ENCODE data around the gene FAM135A.
A peak's percentile ranks its signal among the peaks of the same experiment; 100 is the strongest.
"Not testable (repeated sequence)": the region's sequence is repeated elsewhere in the genome, so short reads cannot be mapped to it uniquely, and the experiment has no call there.

The FAM135A gene

DNA sequence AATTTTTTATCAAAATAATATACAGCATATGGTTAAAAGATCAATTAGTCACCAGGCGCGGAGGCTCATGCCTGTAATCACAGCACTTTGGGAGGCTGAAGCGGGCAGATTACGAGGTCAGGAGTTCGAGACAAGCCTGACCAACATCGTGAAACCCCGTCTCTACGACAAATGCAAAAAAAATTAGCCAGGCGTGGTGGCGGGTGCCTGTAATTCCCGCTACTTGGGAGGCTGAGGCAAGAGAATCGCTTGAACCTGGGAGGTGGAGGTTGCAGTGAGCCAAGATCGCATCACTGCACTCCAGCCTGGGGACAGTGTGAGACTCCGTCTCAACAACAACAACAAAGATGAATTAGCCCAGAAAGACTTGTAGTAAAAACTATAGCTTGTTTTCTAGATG lies 46.4 kb downstream of the FAM135A start:
- not testable (repeated sequence) for DNase-seq (ENCODE audit: low spot score)

DNA sequence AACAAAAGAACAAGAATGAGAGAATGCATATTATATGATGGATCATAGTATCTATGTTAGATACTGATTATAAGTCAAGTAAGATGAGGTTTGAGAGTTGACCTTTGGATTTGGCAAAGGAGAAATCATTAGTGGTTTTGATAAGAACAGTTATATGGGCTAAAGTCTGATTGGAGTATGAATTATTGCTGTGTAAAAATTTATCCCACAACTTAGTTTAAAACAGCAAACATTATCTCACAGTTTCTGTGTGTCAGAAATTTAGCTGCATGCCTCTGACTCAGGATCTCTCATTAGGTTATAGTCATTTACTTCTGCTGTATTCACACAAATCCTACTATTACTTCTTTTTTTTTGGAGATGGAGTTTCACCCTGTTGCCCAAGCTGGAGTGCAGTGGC lies 56.7 kb downstream of the FAM135A start:
- no peak for DNase-seq (ENCODE audit: low spot score)

DNA sequence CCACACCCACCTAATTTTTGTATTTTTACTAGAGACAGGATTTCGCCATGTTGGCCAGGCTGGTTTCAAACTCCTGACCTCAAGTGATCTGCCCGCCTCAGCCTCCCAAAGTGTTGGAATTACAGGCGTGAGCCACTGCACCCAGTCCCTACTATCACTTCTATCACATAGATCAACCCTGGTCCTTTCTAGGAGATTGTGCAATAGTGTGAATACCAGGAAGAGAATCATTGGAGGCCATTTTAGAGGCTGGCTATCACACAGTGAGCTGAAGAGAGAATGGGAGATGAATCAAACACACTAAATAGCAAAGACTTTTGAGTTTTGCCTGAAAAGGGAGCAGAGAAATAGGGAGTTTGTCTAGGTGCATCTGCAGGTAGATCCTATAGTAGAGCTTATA lies 57.2 kb downstream of the FAM135A start:
- DNase-seq (ENCODE audit: low spot score) = not testable (repeated sequence)

DNA sequence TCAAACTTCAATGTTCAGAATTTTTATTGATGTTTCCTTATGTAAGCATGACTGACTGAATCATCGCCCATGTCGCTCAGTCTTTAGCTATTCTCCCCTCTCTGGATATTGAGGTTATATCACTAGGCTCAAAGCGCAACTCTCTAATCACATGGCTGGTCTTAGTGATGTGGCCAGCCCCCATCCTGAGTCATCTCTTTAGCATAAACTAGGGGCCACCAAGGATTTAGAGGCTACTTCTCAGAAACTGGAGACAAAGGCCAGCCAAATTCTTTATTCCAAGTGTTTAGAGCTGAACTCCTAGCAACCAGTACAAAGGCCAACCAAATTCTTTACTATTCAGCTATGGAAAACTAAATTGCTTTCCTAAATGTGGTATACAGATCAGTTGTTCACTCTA lies 61.4 kb downstream of the FAM135A start:
- DNase-seq (ENCODE audit: low spot score) = no peak

DNA sequence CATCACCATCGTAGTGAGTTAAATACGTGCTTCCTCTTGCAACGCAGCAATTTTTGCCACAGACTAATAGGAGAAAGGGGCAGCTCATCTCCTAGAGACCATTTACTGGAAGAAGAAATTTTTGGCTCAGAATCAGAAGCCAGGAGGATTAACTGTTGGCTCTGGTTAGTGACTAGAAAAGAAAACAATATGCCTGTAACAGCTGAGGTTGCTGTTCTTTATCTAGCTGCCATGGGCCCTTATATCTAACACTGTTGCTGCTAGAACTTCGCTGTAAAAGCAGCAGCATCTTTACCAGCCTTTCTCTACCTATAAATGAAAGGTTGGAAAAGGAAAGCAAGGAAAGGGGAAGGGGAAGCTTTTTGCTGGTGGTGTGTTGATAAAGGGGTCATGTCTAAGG lies 65.9 kb downstream of the FAM135A start:
- DNase-seq (ENCODE audit: low spot score) = no peak

DNA sequence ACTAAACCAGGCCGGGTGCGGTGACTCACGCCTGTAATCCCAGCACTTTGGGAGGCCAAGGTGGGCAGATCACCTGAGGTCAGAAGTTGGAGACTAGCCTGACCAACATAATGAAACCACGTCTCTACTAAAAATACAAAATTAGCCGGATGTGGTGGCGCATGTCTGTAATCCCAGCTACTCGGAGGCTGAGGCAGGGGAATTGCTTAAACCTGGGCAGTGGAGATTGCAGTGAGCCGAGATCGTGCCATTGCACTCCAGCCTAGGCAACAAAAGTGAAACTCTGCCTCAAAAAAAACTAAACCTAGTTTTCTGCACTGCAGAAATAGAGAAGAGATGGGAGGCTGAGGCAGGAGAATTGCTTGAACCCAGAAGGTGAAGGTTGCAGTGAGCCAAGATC lies 73.3 kb downstream of the FAM135A start:
- not testable (repeated sequence) for DNase-seq (ENCODE audit: low spot score)

DNA sequence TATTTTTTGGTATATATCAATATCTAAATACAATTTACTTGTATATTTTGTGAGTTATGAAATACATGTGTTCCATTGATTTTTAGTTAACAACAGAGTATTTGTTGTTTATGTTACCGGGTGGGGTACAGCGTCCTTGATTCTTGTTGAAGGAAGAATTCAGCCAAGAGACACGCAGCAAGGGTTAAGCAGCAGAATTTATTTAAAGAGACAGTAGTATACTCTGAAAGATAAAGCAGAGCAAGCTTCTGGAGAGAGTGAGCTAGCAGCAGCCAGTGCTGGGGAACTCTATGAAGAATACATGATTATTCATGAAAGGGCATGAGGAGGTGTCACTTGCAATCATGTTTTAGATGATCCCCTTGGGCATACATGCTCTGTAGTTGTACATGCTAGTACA lies 76.1 kb downstream of the FAM135A start:
- no peak for DNase-seq (ENCODE audit: low spot score)

DNA sequence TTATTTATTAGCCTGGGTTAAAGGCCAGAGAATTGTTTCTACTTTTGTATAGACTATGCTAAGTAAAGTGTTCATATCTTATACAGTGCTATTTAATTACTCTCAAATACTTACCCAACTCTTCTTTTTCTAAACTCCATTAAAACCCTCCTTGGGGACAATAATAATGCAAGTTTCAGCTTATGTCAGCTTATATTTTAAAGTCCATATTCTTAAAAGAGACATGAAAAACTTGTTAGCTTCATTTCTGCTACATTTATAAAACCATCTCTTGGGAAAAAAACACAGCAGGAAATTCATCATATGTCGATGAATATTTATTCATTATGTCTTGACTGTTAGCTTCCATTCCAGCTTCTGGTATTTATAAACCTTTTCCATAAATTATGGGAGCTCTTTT lies 81.5 kb downstream of the FAM135A start:
- no peak for DNase-seq (ENCODE audit: low spot score)

DNA sequence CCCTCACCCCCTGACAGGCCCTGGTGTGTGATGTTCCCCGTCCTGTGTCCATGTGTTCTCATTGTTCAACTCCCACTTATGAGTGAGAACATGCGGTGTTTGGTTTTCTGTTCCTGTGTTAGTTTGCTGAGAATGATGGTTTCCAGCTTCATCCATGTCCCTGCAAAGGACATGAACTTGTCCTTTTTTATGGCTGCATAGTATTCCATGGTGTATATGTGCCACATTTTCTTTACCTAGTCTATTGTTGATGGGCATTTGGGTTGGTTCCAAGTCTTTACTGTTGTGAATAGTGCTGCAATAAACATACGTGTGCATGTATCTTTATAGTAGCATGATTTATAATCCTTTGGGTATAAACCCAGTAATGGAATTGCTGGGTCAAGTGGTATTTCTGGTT lies 82.5 kb downstream of the FAM135A start:
- DNase-seq (ENCODE audit: low spot score) = not testable (repeated sequence)

DNA sequence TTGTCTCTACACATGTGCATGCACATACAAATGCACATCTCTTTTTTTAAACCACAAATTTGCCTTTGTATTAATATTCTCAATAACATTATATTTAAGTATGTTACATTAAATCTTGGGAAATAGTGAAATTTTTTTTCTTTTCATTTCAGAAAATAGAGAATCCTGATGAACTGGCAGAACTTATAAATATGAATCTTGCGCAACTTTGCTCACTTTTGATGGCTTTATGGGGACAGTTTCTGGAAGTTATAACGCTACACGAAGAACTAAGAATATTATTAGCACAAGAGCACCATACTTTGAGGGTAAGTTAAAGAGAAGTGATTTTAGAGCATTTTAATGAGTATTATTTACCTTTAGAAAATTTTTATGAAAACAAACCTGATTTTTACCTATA lies 89.2 kb downstream of the FAM135A start:
- no peak for DNase-seq (ENCODE audit: low spot score)

DNA sequence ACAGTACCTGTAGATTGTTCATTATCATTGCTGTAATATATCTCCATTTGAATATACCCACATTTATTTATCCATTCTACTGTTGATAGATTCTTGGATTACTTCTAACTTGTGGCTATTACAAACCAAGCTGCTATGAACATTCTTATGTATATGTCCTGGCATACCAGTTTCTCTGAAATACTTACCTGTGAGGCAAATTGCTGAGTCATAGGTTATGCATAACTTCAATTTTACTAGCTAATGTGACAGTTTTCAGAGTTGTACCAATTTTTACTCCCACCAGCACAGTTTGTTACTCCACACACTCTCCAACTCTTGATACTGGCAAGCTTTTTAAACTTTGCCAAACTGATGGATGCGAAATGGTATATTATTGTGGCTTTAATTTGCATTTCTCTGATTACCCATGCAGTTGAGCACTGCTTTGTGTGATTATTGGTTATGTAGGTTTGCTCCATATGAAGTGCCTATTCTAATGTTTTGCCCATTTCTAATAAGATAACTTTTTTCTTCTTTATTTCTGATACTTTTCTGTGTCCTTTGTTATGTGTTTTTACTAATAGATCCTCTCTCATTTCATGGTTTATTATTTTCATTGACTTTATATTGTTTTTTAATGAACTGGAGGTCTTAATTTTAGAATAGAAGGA lies 90.6 kb downstream of the FAM135A start:
- DNase-seq (ENCODE audit: low spot score) = no peak

DNA sequence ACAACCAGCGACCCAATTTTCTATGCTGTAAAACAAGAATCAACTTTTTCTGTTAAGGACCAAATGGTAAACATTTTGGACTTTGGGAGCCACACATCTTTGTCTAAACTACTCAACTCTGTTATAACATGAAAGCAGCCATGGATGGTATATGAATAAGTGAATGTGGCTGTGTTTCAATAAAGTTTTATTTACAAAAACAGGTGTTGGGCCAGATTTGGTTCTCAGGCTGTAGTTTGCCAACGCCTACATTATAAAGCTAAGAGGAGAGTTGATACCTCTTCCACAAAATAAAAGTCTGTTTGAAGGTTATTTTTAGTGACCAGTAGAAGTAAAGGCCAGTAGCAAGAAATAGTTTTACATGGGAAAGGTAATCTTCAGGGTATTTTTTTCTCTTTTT lies 93.0 kb downstream of the FAM135A start:
- no peak for DNase-seq (ENCODE audit: low spot score)

DNA sequence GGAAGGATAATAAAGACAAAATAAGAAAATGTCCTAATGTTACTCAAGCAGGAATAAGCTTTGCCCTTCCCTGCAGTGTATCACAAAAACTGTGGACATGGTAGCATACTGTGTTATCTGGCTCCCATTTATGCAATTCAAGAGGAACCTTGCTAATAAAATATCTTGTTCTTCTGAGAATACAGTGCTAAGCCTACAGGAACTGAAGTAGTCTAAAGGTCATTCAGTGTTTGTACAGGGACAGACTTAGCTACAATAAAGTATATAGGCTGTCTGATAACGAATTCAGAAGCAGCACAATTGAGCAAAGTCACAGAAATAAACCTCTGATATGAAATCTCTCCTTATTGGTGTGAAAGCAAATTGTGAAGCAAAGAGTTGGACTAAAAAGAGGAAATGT lies 93.9 kb downstream of the FAM135A start:
- no peak for DNase-seq (ENCODE audit: low spot score)

DNA sequence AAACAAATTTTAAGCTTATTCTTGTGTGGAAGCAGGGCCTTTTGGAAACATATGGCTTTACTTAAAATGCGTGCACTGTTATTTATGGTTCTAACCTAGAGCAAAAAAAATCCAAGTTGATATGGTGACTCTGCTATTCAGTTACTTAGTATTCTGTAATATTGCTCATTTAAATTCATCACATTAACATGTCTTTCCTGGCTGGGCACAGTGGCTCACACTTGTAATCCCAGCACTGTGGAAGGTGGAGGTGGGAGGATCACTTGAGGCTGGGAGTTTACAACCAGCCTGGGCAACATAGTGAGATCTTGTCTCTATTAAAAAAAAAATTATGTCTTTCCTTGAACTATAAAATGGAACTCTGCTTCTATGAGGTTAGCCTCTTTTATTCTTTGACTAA lies 95.6 kb downstream of the FAM135A start:
- no peak for DNase-seq (ENCODE audit: low spot score)

DNA sequence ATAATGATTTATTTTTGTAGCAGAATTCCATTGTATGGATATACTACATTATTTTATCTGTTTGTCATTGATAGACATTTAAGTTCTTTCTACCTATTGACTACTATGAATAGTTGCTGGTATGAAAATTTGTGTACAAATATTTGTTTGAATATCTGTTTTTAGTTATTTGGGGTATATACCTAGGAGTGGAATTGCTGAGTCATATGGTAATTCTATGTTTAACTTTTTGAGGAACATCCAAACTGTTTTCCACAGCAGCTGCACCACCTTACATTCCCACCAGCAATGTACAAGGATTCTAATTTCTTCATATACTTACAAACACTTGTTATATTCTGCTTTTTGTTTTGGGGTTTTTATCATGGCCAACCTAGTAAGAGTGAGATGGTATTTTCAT lies 97.3 kb downstream of the FAM135A start:
- DNase-seq (ENCODE audit: low spot score) = no peak

DNA sequence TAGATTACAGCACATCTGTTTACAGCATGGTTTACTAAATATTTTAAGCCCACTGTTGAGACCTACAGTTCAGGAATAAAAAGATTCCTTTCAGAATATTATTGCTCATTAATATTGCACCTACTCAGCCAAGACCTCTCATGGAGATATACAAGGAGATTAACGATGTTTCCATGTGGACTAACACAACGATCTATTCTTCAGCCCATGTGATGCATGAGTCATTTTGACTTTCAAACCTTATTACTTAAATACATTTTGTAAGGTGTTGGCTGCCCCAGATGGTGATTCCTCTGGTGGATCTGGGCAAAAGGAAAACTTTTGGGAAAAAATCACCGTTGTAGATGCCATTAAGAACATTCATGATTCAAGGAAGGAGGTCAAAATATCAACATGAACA lies 105.4 kb downstream of the FAM135A start:
- no peak for DNase-seq (ENCODE audit: low spot score)

DNA sequence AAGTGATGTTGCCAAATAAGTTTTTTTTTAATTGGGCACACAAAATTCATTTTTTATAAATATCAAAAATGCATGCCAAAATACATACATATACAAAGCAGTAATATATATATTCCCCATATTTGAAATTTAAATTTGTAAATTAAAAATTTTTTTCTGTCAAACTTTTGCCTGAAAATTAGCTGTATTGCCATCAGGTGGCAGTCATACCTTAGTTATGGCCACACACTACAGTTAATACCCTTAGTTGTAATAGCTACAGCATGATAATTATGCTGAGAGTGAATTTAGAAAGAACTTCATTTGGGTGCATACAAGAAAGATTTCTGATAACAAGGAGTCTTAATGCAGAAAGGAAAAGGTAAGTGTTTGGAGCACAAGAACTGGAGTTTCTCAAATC lies 107.3 kb downstream of the FAM135A start:
- DNase-seq (ENCODE audit: low spot score) = peak; percentile 10

DNA sequence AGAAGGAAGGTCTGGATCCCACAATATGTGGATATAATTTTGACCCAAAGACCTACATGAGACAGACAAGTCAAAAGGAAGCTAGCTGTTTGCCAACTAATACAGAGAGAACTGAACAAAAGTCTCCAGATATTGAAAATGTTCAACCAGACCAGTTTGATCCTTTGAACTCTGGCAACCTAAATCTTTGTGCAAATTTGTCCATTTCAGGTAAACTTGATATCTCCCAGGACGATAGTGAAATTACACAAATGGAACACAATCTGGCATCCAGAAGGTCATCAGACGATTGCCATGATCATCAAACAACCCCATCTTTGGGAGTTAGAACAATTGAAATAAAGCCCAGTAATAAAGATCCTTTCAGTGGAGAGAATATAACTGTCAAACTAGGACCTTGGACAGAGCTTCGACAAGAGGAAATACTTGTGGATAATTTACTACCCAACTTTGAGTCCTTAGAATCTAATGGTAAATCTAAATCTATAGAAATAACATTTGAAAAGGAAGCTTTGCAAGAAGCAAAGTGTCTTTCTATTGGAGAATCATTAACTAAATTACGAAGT lies 111.5 kb downstream of the FAM135A start:
- DNase-seq (ENCODE audit: low spot score) = no peak

DNA sequence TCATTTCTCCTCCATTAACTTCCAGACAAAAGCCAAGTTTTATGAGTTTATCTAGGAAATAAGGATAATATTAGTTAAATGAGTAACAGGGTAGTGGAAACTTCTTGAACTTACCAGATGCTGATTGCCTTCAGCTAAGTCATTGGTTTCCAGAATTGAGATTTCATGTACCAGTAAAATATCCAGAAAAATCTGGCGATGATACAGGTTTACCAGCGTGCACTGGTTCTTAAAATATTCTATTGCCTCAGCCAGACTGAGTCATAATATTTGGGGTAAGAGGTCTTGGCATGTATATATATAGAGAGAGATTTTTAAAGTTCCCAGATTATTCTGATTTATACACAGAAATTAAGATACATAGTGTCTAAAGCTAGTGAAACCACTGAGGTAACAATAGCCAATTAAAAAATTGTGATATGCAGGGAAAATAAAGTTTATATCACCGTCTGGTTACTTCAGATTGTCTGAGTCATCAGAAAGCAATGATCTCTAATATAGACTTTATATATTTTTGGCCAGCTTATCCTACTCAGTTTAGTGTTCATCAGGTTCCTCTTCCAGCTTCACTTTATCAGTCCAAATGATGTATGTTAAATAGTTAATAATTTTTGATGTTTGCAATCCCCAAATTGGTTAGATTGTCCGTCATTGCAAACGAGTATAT lies 113.9 kb downstream of the FAM135A start:
- DNase-seq (ENCODE audit: low spot score) = no peak

DNA sequence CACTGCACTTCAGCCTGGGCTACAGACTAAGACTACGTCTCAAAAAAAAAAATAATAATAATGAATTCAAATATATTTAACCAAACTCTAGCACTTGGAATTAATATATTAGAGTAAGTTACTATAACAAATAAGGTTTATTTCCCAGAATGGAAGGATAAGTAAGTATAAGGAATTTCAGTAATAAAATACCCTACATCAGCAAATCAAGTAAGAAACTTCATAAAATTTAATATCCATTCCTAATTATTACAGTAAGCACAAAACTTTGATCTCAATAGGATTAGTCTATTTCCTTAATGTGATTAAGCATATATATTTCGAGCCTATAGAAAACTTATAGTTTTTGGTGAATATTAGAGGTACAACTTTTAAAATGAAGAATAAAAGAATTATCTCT lies 116.7 kb downstream of the FAM135A start:
- DNase-seq (ENCODE audit: low spot score) = no peak

DNA sequence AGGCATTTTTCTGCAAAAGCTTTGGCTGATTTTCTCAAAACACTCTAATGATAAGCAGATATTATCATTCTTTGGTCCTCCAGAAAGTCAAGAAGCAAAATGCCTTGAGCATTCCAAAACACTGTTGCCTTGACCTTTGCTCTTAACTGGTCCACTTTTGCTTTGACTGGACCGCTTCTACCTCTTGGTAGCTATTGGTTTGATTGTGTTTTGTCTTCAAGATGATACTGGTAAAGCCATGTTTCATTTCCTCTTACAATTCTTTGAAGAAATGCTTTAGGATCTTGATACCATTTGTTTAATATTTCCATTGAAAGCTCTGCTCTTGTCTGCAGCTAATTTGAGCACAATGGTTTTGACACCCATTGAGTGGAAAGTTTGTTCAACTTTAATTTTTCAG lies 117.8 kb downstream of the FAM135A start:
- DNase-seq (ENCODE audit: low spot score) = no peak

DNA sequence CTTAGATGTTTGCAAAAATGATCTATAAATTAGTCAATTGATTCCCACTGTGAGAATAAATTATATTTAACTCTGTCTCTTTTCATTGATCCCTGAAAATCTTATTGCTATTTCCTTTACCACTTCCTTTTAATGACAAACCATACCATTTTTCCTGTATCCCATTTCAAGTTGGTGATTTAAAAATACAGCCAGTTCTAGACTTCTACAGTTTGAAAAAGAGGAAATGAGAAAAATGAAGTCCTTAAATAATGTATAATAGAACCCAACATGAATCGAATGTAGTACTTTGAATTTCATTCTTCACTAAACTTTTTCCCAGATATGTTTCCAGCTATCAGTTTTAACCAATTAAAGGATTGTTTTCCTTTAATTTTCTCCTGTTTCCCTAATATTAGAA lies 124.0 kb downstream of the FAM135A start:
- no peak for DNase-seq (ENCODE audit: low spot score)

DNA sequence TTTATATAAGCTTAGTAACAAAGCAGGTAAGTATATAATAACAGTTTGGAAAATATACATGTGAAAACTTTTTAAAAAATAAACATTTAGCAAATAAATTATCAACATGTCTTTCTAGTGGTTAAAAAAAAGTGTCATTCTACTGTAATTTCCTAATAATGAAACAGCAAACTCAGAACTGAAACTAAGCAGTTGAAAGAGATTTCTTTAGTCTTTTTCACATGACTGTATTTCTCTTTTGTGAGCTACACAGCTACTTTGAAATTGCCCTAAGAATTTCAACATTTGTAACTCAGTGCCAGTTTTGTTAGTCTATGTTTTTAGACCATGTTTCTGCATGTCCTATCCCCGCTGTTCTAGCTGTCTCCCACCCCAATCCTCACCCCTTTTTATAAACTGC lies 125.1 kb downstream of the FAM135A start:
- DNase-seq (ENCODE audit: low spot score) = no peak

DNA sequence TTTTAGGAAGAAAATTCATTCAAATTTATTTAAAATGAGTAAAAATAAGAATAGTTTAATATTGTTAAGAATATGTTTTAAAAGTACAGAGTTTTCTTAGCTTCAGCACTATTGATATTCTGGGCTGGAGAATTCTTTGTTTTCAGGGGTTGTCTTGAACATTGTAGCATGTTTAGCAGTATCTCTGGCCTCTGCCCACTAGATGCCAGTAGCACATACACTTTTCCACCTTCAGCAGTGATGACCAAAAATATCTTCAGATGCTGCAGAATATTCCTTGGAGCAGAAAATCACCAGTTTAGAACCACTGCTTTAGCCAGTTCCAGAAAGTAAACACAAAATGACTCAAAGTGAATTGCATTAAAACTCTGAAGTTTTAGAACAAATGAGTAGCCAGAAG lies 134.0 kb downstream of the FAM135A start:
- DNase-seq (ENCODE audit: low spot score) = peak; percentile 3

Measured in kidney capillary endothelial cell (primary cell).